Psoas muscle (tissue), 8 donors: ENCODE data around the gene PTGER2. TPM values are rescaled to one million over a fixed set of nuclear protein-coding genes. Genes with fewer than 3 reads are reported as not detected.

Experiments used
- ATAC-seq, 4 donors: fragments of 200-7000 bp; cut with Tn5 transposase; one replicate each; pipeline ENCODE4 v1.9.1; 2020; ENCODE audit warnings: moderate library complexity in 3 of 4, mild to moderate bottlenecking in 2 of 4
- DNase-seq, 2 donors: peaks; one replicate each; pipeline ENCODE4 v3.0.0-alpha.2; 2020
- H3K27ac ChIP-seq: fragments of 200-600 bp; one replicate; pipeline ENCODE4 v1.8.0; 2022
- H3K27me3 ChIP-seq, 3 donors: fragments of 200-600 bp in 1 of 3; one replicate each; pipeline versions ENCODE4 v1.6.1 to v1.8.0; 2013 to 2022; ENCODE audit warnings: low read length in 2 of 3, mild to moderate bottlenecking in 2 of 3, moderate library complexity in 1 of 3; ENCODE audit not compliant: insufficient read depth in 3 of 3
- H3K36me3 ChIP-seq, 2 donors: fragments of 200-600 bp in 1 of 2; one replicate each; pipeline versions ENCODE4 v1.6.1 to v1.8.0; 2013 to 2022; ENCODE audit warnings: low read depth in 1 of 2, mild to moderate bottlenecking in 1 of 2, moderate library complexity in 1 of 2; ENCODE audit not compliant: insufficient read depth in 1 of 2
- H3K4me1 ChIP-seq: fragments of 200-600 bp; one replicate; pipeline ENCODE4 v1.8.0; 2022
- H3K4me3 ChIP-seq: fragments of 200-600 bp; one replicate; pipeline ENCODE4 v1.8.0; 2022; ENCODE audit warnings: mild to moderate bottlenecking
- H3K9me3 ChIP-seq: fragments of 200-600 bp; one replicate; pipeline ENCODE4 v1.8.0; 2022
- WGBS, 3 donors: extraction: QIAGEN DNeasy Blood & Tissue Kit; methylation state at CpG; one replicate each; pipeline versions ENCODE4 v1.1.6 to v1.1.7; 2013; 5-methylcytosine and 5-hydroxymethylcytosine counted together
- intact Hi-C, 2 donors: fragments of 100-400 bp; cut with DNase I; formaldehyde crosslinking; loops; one replicate each; pipeline versions ENCODE4 v1.11.0 to v1.14.2; 2022
- polyA plus RNA-seq, 3 donors: library from polyadenylated mRNA; stranded (reverse); fragments of 200-250 nt; gene quantifications; one replicate each; pipeline ENCODE4 v1.2.3, GENCODE V29; 2013
- total RNA-seq, 4 donors: library from RNA; stranded (reverse); fragmentation: NEBNext Ultra II Directional in 2 of 4; extraction: Animal tissue kit (Norgen Biotek cat#: 25700) in 2 of 4; gene quantifications; one replicate each; pipeline versions ENCODE4 v1.2.1 to v1.2.4, GENCODE V29; 2021 to 2023
- TF ChIP-seq, protein P1 (sequence below): fragments of 200-600 bp; IDR thresholded peaks from one replicate; pipeline ENCODE4 v1.8.0; 2022; ENCODE audit warnings: antibody characterized with exemption
- donor health status: healthy with polysubstance abuse.
- donor health status: DM: no; HTN: no; CAD: no; lungs with moderate emphysema.
- donor health status: Bipolar disorder and iron deficiency.
- donor health status: healthy.
- donor health status: DM: yes; HTN: yes; CAD: no.
- donor health status: DM: no; HTN: no; CAD: no.
- donor health status: DM: no; HTN: no; CAD: no.
- donor health status: DM: yes; HTN: yes; CAD: no.

Gene PTGER2
- total and polyA plus RNA-seq, 7 donors: 0.08 to 0.57 (median 0.26) TPM

GRCh38 chr14:52271538-52271937 is 42.6 kb upstream of the PTGER2 start:
- no peaks in the 10 kb centered on the region for H3K4me1 ChIP-seq
- peaks cover 3 to 35% (median 5%) of the 10 kb centered on the region in 3 donors for H3K27me3 ChIP-seq
- DNase-seq (no peak), ATAC-seq (no peak)
- WGBS, 3 donors: 75 to 95% (median 81%) methylated on average over 1 of the region's 1 CpG
- H3K36me3 ChIP-seq: no peaks in the 10 kb centered on the region
- H3K4me3 ChIP-seq: no peak overlapping the region
- H3K27ac ChIP-seq: no peak overlapping the region
- intact Hi-C loops: no loop called here
- TF ChIP-seq, protein P1, sequence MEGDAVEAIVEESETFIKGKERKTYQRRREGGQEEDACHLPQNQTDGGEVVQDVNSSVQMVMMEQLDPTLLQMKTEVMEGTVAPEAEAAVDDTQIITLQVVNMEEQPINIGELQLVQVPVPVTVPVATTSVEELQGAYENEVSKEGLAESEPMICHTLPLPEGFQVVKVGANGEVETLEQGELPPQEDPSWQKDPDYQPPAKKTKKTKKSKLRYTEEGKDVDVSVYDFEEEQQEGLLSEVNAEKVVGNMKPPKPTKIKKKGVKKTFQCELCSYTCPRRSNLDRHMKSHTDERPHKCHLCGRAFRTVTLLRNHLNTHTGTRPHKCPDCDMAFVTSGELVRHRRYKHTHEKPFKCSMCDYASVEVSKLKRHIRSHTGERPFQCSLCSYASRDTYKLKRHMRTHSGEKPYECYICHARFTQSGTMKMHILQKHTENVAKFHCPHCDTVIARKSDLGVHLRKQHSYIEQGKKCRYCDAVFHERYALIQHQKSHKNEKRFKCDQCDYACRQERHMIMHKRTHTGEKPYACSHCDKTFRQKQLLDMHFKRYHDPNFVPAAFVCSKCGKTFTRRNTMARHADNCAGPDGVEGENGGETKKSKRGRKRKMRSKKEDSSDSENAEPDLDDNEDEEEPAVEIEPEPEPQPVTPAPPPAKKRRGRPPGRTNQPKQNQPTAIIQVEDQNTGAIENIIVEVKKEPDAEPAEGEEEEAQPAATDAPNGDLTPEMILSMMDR: no peak
- H3K9me3 ChIP-seq: no peaks in the 10 kb centered on the region

- Histone ChIP-seq H3K36me3 (no peaks in the 10 kb centered on the region), H3K27me3 (peaks cover 2 to 27% (median 3%) of the 10 kb centered on the region in 3 donors), H3K4me3 (no peak overlapping the region), H3K4me1 (no peaks in the 10 kb centered on the region), H3K9me3 (no peaks in the 10 kb centered on the region), H3K27ac (no peak overlapping the region)
- TF ChIP-seq, protein P1: no peak
- ATAC-seq: no peak
- 54 to 79% (median 76%) methylated on average over 3 of the region's 3 CpGs for WGBS, 3 donors
- intact Hi-C loops: no loop called here
- DNase-seq: no peak
Measured at GRCh38 chr14:52272375-52272774, 41.7 kb upstream of the PTGER2 start.

DNA sequence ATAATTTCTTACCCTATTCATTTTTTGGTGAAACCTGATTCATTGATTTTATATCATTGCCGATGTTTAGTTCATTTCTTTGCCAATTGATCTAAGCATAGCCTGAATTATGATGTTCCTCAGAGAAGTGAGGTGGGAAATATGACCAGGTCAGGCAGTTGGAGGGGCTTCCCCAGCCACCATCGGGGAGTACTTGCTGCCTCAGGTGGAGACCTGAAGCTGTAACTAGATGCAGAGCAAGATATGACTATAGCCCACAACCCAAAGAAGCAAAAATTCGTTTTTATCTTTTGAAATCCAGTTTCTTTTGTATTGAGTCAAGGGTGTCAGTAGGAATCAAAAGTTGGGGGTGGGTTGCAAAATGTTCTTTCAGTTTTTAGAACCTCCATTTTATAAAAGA is 38.7 kb upstream of the PTGER2 start:
- DNase-seq (no peak), ATAC-seq (no peak)
- TF ChIP-seq, protein P1: no peak
- no peak overlapping the region for H3K4me3 ChIP-seq
- H3K27ac ChIP-seq: no peak overlapping the region
- H3K27me3 ChIP-seq: no peaks in the 10 kb centered on the region
- intact Hi-C loops: no loop called here
- no peaks in the 10 kb centered on the region for H3K9me3 ChIP-seq
- no peaks in the 10 kb centered on the region for H3K36me3 ChIP-seq
- 51 to 69% (median 55%) methylated on average over 3 of the region's 3 CpGs for WGBS, 3 donors
- H3K4me1 ChIP-seq: no peaks in the 10 kb centered on the region

DNA sequence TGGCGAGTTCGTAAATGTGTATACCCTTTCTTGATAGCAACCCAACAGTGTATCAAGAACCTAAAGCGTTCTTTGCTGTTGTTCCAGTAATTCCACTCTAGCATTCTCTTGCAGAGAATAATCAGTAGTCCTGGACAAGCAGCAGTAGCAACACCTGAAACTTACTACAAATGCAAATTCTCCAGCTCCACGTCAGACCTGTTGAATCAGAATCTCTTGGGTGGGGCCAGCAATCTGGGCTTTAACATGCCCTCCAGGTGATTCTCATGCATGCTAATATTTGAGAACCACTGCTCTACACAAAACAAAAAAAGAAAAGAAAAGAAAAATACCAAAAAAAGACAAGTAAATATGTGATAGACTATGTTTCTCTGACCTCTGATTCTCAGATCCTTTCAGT is 36.6 kb upstream of the PTGER2 start:
- no peak overlapping the region for H3K4me3 ChIP-seq
- DNase-seq (no peak), ATAC-seq (no peak)
- H3K27me3 ChIP-seq: no peaks in the 10 kb centered on the region
- TF ChIP-seq, protein P1: no peak
- intact Hi-C loops: no loop called here
- no peaks in the 10 kb centered on the region for H3K4me1 ChIP-seq
- H3K9me3 ChIP-seq: no peaks in the 10 kb centered on the region
- 80 to 90% (median 86%) methylated on average over 4 of the region's 4 CpGs for whole genome bisulfite sequencing, 3 donors
- no peaks in the 10 kb centered on the region for H3K36me3 ChIP-seq
- H3K27ac ChIP-seq: no peak overlapping the region

- Histone ChIP-seq H3K36me3 (no peaks in the 10 kb centered on the region), H3K27me3 (no peaks in the 10 kb centered on the region), H3K9me3 (no peaks in the 10 kb centered on the region), H3K4me1 (no peaks in the 10 kb centered on the region), H3K27ac (no peak overlapping the region), H3K4me3 (no peak overlapping the region)
- TF ChIP-seq, protein P1: no peak
- ATAC-seq: peak in 1 of 4 donors; percentile 59
- 30 to 36% (median 35%) methylated on average over 3 of the region's 3 CpGs for WGBS, 3 donors
- intact Hi-C loops: no loop called here
- DNase-seq: no peak
Measured at GRCh38 chr14:52279408-52279807, 34.7 kb upstream of the PTGER2 start.
